ENCODE measurements around the gene UMAD1. TPM values are rescaled to one million over a fixed set of nuclear protein-coding genes. Genes with fewer than 3 reads are reported as not detected.
A peak's percentile ranks its signal among the peaks of the same experiment; 100 is the strongest.

UMAD1 gene
- total and polyA plus RNA-seq, 8 donors, result 12.7 to 20.2 (median 15.0) TPM

- TF ChIP-seq CTCF (IDR thresholded peaks at IDR 0.05), result no peak
- DNase-seq, result no peak
- intact Hi-C loops (cut with DNase I), result no loop called here
- peaks cover 0 to 6% of the 10 kb centered on the region in 2 donors for H3K4me1 ChIP-seq
- no peaks in the 10 kb centered on the region for H3K27me3 ChIP-seq
- H3K4me3 ChIP-seq, result no peak overlapping the region
- no peaks in the 10 kb centered on the region for H3K36me3 ChIP-seq
- H3K27ac ChIP-seq, result no peak overlapping the region
- H3K9me3 ChIP-seq, result no peaks in the 10 kb centered on the region
- peak; percentile 85 for ATAC-seq
These were observed 56.0 kb downstream of the UMAD1 start for GRCh38 chr7:7696458-7697119.

- no peak overlapping the region for H3K27ac ChIP-seq
- no peak for DNase-seq
- intact Hi-C loops (cut with DNase I), result no loop called here
- TF ChIP-seq CTCF (IDR thresholded peaks at IDR 0.05), result no peak
- no peaks in the 10 kb centered on the region for H3K27me3 ChIP-seq
- H3K9me3 ChIP-seq, result no peaks in the 10 kb centered on the region
- peaks cover 0 to 6% of the 10 kb centered on the region in 2 donors for H3K4me1 ChIP-seq
- no peaks in the 10 kb centered on the region for H3K36me3 ChIP-seq
- no peak for ATAC-seq
- no peak overlapping the region for H3K4me3 ChIP-seq
These were observed 58.4 kb downstream of the UMAD1 start for GRCh38 chr7:7698930-7699329.

GRCh38 chr7:7699380-7699779, 58.8 kb downstream of the UMAD1 start:
- Histone ChIP-seq H3K4me3 (no peak overlapping the region), H3K27me3 (no peaks in the 10 kb centered on the region), H3K9me3 (no peaks in the 10 kb centered on the region), H3K27ac (no peak overlapping the region), H3K4me1 (peaks cover 0 to 6% of the 10 kb centered on the region in 2 donors), H3K36me3 (no peaks in the 10 kb centered on the region)
- intact Hi-C loops (cut with DNase I), result no loop called here
- no peak for ATAC-seq
- no peak for DNase-seq
- no peak for TF ChIP-seq CTCF (IDR thresholded peaks at IDR 0.05)

GRCh38 chr7:7699970-7700369, 59.4 kb downstream of the UMAD1 start:
- intact Hi-C loops (cut with DNase I), result no loop called here
- Histone ChIP-seq H3K27ac (no peak overlapping the region), H3K4me3 (no peak overlapping the region), H3K4me1 (peaks cover 0 to 9% of the 10 kb centered on the region in 2 donors), H3K9me3 (no peaks in the 10 kb centered on the region), H3K27me3 (no peaks in the 10 kb centered on the region), H3K36me3 (no peaks in the 10 kb centered on the region)
- DNase-seq, result no peak
- no peak for ATAC-seq
- TF ChIP-seq CTCF (IDR thresholded peaks at IDR 0.05), result no peak

- Histone ChIP-seq H3K27ac (no peak overlapping the region), H3K27me3 (no peaks in the 10 kb centered on the region), H3K36me3 (no peaks in the 10 kb centered on the region), H3K4me1 (peaks cover 0 to 10% of the 10 kb centered on the region in 2 donors), H3K9me3 (no peaks in the 10 kb centered on the region), H3K4me3 (no peak overlapping the region)
- TF ChIP-seq CTCF (IDR thresholded peaks at IDR 0.05), result no peak
- intact Hi-C loops (cut with DNase I), result no loop called here
- ATAC-seq, result no peak
- DNase-seq, result no peak
These were observed 61.0 kb downstream of the UMAD1 start for GRCh38 chr7:7701527-7701926.
